Measurements from ENCODE around the gene LTBP2.
A peak's percentile ranks its signal among the peaks of the same experiment; 100 is the strongest.

The LTBP2 gene

GRCh38 chr14:74528406-74528805, 83.6 kb downstream of the LTBP2 start:
- Histone ChIP-seq H3K4me3 (ENCODE audit: low read depth, low read length) (no peak overlapping the region), H3K36me3 (no peaks in the 10 kb centered on the region), H3K27me3 (ENCODE audit: insufficient read depth, low read depth, severe bottlenecking) (no peaks in the 10 kb centered on the region), H3K9me3 (ENCODE audit: severe bottlenecking) (no peaks in the 10 kb centered on the region), H3K27ac (no peak overlapping the region)
- DNase-seq, result no peak
- no peak for TF ChIP-seq CTCF (IDR thresholded peaks at IDR 0.05; ENCODE audit: low read depth, low read length)

GRCh38 chr14:74527736-74528280, 84.2 kb downstream of the LTBP2 start:
- Histone ChIP-seq H3K36me3 (no peaks in the 10 kb centered on the region), H3K27me3 (ENCODE audit: insufficient read depth, low read depth, severe bottlenecking) (no peaks in the 10 kb centered on the region), H3K9me3 (ENCODE audit: severe bottlenecking) (no peaks in the 10 kb centered on the region), H3K27ac (no peak overlapping the region), H3K4me3 (ENCODE audit: low read depth, low read length) (no peak overlapping the region)
- DNase-seq, result no peak
- no peak for TF ChIP-seq CTCF (IDR thresholded peaks at IDR 0.05; ENCODE audit: low read depth, low read length)

- H3K9me3 ChIP-seq (ENCODE audit: severe bottlenecking), result no peaks in the 10 kb centered on the region
- no peaks in the 10 kb centered on the region for H3K36me3 ChIP-seq
- H3K4me3 ChIP-seq (ENCODE audit: low read depth, low read length), result no peak overlapping the region
- DNase-seq, result no peak
- no peaks in the 10 kb centered on the region for H3K27me3 ChIP-seq (ENCODE audit: insufficient read depth, low read depth, severe bottlenecking)
- TF ChIP-seq CTCF (IDR thresholded peaks at IDR 0.05; ENCODE audit: low read depth, low read length), result 0 out of 2 replicates have a peak, but pooled peaks have one; percentile 20
- H3K27ac ChIP-seq, result no peak overlapping the region
Measured at GRCh38 chr14:74526854-74527585, 85.0 kb downstream of the LTBP2 start.

GRCh38 chr14:74525361-74525851, 86.6 kb downstream of the LTBP2 start:
- Histone ChIP-seq H3K9me3 (ENCODE audit: severe bottlenecking) (no peaks in the 10 kb centered on the region), H3K27ac (no peak overlapping the region), H3K36me3 (no peaks in the 10 kb centered on the region), H3K4me3 (ENCODE audit: low read depth, low read length) (no peak overlapping the region), H3K27me3 (ENCODE audit: insufficient read depth, low read depth, severe bottlenecking) (no peaks in the 10 kb centered on the region)
- no peak for DNase-seq
- TF ChIP-seq CTCF (IDR thresholded peaks at IDR 0.05; ENCODE audit: low read depth, low read length), result no peak

- no peak for TF ChIP-seq CTCF (IDR thresholded peaks at IDR 0.05; ENCODE audit: low read depth, low read length)
- no peak for DNase-seq
- H3K27ac ChIP-seq, result no peak overlapping the region
- no peak overlapping the region for H3K4me3 ChIP-seq (ENCODE audit: low read depth, low read length)
- no peaks in the 10 kb centered on the region for H3K9me3 ChIP-seq (ENCODE audit: severe bottlenecking)
- no peaks in the 10 kb centered on the region for H3K27me3 ChIP-seq (ENCODE audit: insufficient read depth, low read depth, severe bottlenecking)
- H3K36me3 ChIP-seq, result no peaks in the 10 kb centered on the region
Measured at GRCh38 chr14:74524812-74525135, 87.3 kb downstream of the LTBP2 start.

All from WERI-Rb-1 (cell line).